K562 (cell line): ENCODE data around the gene SMG5. TPM values are rescaled to one million over a fixed set of nuclear protein-coding genes. Genes with fewer than 3 reads are reported as not detected.
A peak's percentile ranks its signal among the peaks of the same experiment; 100 is the strongest.

Source experiments
- ATAC-seq: fragments of 200-7000 bp; cut with Tn5 transposase; 3 replicates; pipeline ENCODE4 v1.9.1; 2020; ENCODE audit warnings: moderate library complexity
- BruUV-seq: library from RNA; stranded (reverse); fragments of 400-500 nt; replicated peaks from 2 replicates; lab custom pipeline; 2021; lab: Mats Ljungman, UMichigan
- CTCF ChIA-PET: fragments of 300-600 bp; formaldehyde crosslinking; extraction: SDS; loops from one replicate; lab custom pipeline; 2021; ENCODE audit warnings: low intra/inter-chr PET ratio; lab: Yijun Ruan, JAX
- POLR2A ChIA-PET: fragments of 300-600, 350-650 bp; sonication (Branson Sonifier 250); formaldehyde crosslinking; extraction: SDS; loops from one replicate; lab custom pipeline; 2021; ENCODE audit warnings: antibody characterized with exemption, inconsistent platforms; lab: Yijun Ruan, JAX
- DNase-seq, 4 experiments: peaks; one replicate each; pipeline versions ENCODE4 v3.0.0 to v3.0.0-alpha.2; 2011 to 2018; ENCODE audit warnings: low spot score in 3 of 4, mixed read lengths in 3 of 4; ENCODE audit errors: extremely low read depth in 1 of 4
- FAIRE-seq: peaks from 2 replicates; lab custom pipeline; 2011; peaks lifted over from hg19 to GRCh38; lab: Jason Lieb, UNC
- H2AFZ ChIP-seq: 2 replicates; pipeline ENCODE4 v1.6.0; 2011; ENCODE audit warnings: low read depth, low read length, control low read depth, inconsistent platforms
- H3K27ac ChIP-seq: fragments of 200-600 bp; 3 replicates; pipeline ENCODE4 v1.8.0; 2011; ENCODE audit warnings: low read depth, mild to moderate bottlenecking, control low read depth, inconsistent platforms, low read length, moderate library complexity, mixed read lengths; ENCODE audit errors: extremely low read depth
- H3K27me3 ChIP-seq, 2 experiments: fragments of 300-600 bp in 1 of 2; 2 replicates in 1 of 2; 3 replicates in 1 of 2; pipeline versions ENCODE4 v1.6.0 to v1.8.0; 2011; ENCODE audit warnings: inconsistent platforms in 2 of 2, low read length in 2 of 2, mild to moderate bottlenecking in 1 of 2, mixed read lengths in 1 of 2, moderate library complexity in 1 of 2; ENCODE audit not compliant: control insufficient read depth in 2 of 2, insufficient read depth in 2 of 2
- H3K36me3 ChIP-seq: fragments of 300-600 bp; 3 replicates; pipeline ENCODE4 v1.8.0; 2011; ENCODE audit warnings: mild to moderate bottlenecking, low read length, inconsistent platforms; ENCODE audit not compliant: control insufficient read depth, insufficient read depth
- H3K4me1 ChIP-seq, 2 experiments: fragments of 200-600 bp in 1 of 2; replicated peaks in 1 of 2; 2 replicates in 1 of 2; 3 replicates in 1 of 2; pipeline versions ENCODE4 v1.5.1 to v1.8.0; 2011; ENCODE audit warnings: inconsistent platforms in 2 of 2, low read length in 2 of 2, mild to moderate bottlenecking in 1 of 2, mixed read lengths in 1 of 2, moderate library complexity in 1 of 2; ENCODE audit not compliant: control insufficient read depth in 2 of 2, insufficient read depth in 2 of 2
- H3K4me2 ChIP-seq: 2 replicates; pipeline ENCODE4 v1.6.1; 2011; ENCODE audit warnings: low read length, control low read depth, inconsistent platforms, mixed read lengths; ENCODE audit not compliant: insufficient read depth
- H3K4me3 ChIP-seq: fragments of 200-600 bp; sonication (generic), shearing (Covaris generic); 2 replicates; pipeline ENCODE4 v1.5.1; 2016; ENCODE audit warnings: control low read depth, inconsistent platforms
- H3K79me2 ChIP-seq: fragments of 200-600 bp; 3 replicates; pipeline ENCODE4 v1.8.0; 2011; ENCODE audit warnings: low read length, inconsistent platforms; ENCODE audit not compliant: control insufficient read depth, insufficient read depth
- H3K9ac ChIP-seq, 2 experiments: 2 replicates each; pipeline versions ENCODE4 v1.6.0 to v1.6.1; 2011; ENCODE audit warnings: low read depth in 2 of 2, low read length in 2 of 2, control low read depth in 1 of 2, inconsistent platforms in 1 of 2, mild to moderate bottlenecking in 1 of 2, mixed read lengths in 1 of 2; ENCODE audit not compliant: insufficient read depth in 1 of 2
- H3K9me1 ChIP-seq: one replicate; pipeline ENCODE4 v1.6.0; 2011; ENCODE audit warnings: inconsistent platforms, mild to moderate bottlenecking, low read length, moderate library complexity; ENCODE audit not compliant: control insufficient read depth, insufficient read depth
- H3K9me3 ChIP-seq: replicated peaks from 2 replicates; pipeline ENCODE4 v1.5.1; 2011; ENCODE audit warnings: low read depth, low read length, inconsistent platforms; ENCODE audit not compliant: control insufficient read depth, insufficient read depth
- H4K20me1 ChIP-seq: replicated peaks from 2 replicates; pipeline ENCODE4 v1.6.1; 2011; ENCODE audit warnings: low read length, inconsistent platforms, mixed read lengths; ENCODE audit not compliant: control insufficient read depth, insufficient read depth
- C11orf30 ChIP-seq: fragments of 450-650 bp; IDR thresholded peaks from 2 replicates; pipeline ENCODE4 v1.6.1; 2016; ENCODE audit warnings: low read depth, mild to moderate bottlenecking
- CBFB ChIP-seq: sonication (generic); formaldehyde crosslinking; IDR thresholded peaks from 2 replicates; pipeline ENCODE4 v1.4.0; 2020; ENCODE audit warnings: mild to moderate bottlenecking, missing genetic modification reagents
- CREB3 ChIP-seq: fragments of 450-650 bp; conservative IDR thresholded peaks from 2 replicates; pipeline ENCODE4 v1.6.1; 2016; ENCODE audit warnings: missing genetic modification characterization, low read depth, mild to moderate bottlenecking, missing compliant biosample characterization, moderate library complexity
- CREM ChIP-seq: IDR thresholded peaks from 2 replicates; pipeline ENCODE4 v1.6.1; 2014; ENCODE audit warnings: antibody characterized with exemption, low read depth
- DMBX1 ChIP-seq: fragments of 250-450 bp; sonication (Bioruptor Pico); IDR thresholded peaks from 2 replicates; pipeline ENCODE4 v1.8.0; 2022; ENCODE audit warnings: inconsistent platforms, mild to moderate bottlenecking, moderate library complexity, borderline replicate concordance
- HNRNPH1 ChIP-seq: fragments of 200-400 bp; formaldehyde crosslinking; optimal IDR thresholded peaks from 2 replicates; pipeline ENCODE3; 2017; ENCODE audit warnings: low read depth, mild to moderate bottlenecking, low read length, moderate library complexity
- HOXB6 ChIP-seq: fragments of 250-450 bp; sonication (Bioruptor Pico); IDR thresholded peaks from 2 replicates; pipeline ENCODE4 v1.5.1; 2022; ENCODE audit warnings: mild to moderate bottlenecking, borderline replicate concordance
- NONO ChIP-seq, 2 experiments: fragments of 200-400 bp in 1 of 2; fragments of 450-650 bp in 1 of 2; formaldehyde crosslinking in 1 of 2; IDR thresholded peaks; 2 replicates each; pipeline ENCODE4 v1.6.1; 2017; ENCODE audit warnings: low read depth in 2 of 2, mild to moderate bottlenecking in 2 of 2, moderate library complexity in 2 of 2, low read length in 1 of 2
- RERE ChIP-seq: sonication (generic); formaldehyde crosslinking; IDR thresholded peaks from 2 replicates; pipeline ENCODE4 v1.8.0; 2023; ENCODE audit warnings: missing genetic modification reagents, mild to moderate bottlenecking, borderline replicate concordance
- TBL1XR1 ChIP-seq, 2 experiments: IDR thresholded peaks; 2 replicates each; pipeline ENCODE4 v1.6.1; 2012; ENCODE audit warnings: improper control_type of control experiment in 2 of 2, low read length in 2 of 2, mild to moderate bottlenecking in 1 of 2
- TRIM24 ChIP-seq, 2 experiments: fragments of 450-650 bp; IDR thresholded peaks; 2 replicates each; pipeline ENCODE4 v1.6.1; 2016
- ZHX1 ChIP-seq: fragments of 150-350 bp; conservative IDR thresholded peaks from 2 replicates; pipeline ENCODE4 v1.6.1; 2014; ENCODE audit warnings: low read length
- ZNF696 ChIP-seq: fragments of 250-450 bp; sonication (Bioruptor Pico); conservative IDR thresholded peaks from 2 replicates; pipeline ENCODE4 v1.4.0; 2020; ENCODE audit warnings: mild to moderate bottlenecking, moderate library complexity
- WGBS: fragments of 100-300 bp; shearing (Covaris generic); methylation state at CpG from one replicate; pipeline ENCODE4 v1.1.6; 2016; ENCODE audit warnings: low coverage, mixed read lengths; ENCODE audit not compliant: insufficient coverage; ENCODE audit errors: missing lambda C conversion rate; 5-methylcytosine and 5-hydroxymethylcytosine counted together
- in situ Hi-C: fragments of 300-500 bp; cut with MboI; formaldehyde crosslinking; loops from 4 replicates; pipeline ENCODE4 v1.15.0; 2018; ENCODE audit warnings: inconsistent platforms, mixed read lengths
- intact Hi-C: fragments of 100-400 bp; cut with micrococcal nuclease; formaldehyde crosslinking; loops from 2 replicates; pipeline ENCODE4 v1.14.2; 2022
- polyA plus RNA-seq, 8 experiments: library from polyadenylated mRNA; depleted of rRNA in 4 of 8; stranded (reverse) in 5 of 8; unstranded in 3 of 8; fragments of >200 nt; fragmentation: Nextera tagmentation in 2 of 8; fragmentation: Illumina TruSeq in 1 of 8; extraction: Ambion mirVana in 2 of 8; extraction: Trizol in 1 of 8; gene quantifications; 2 replicates each; pipeline versions ENCODE4 v1.2.1 to v1.2.3, GENCODE V29; 2011 to 2014; ENCODE audit warnings: inconsistent platforms in 1 of 8, missing spikeins in 1 of 8
- total RNA-seq, 7 experiments: library from RNA; depleted of rRNA in 6 of 7; stranded (reverse); fragments of >200 nt in 6 of 7; fragmentation: Illumina TruSeq in 2 of 7; extraction: Trizol in 2 of 7; gene quantifications; 2 replicates each; pipeline versions ENCODE4 v1.2.1 to v1.2.3, GENCODE V29; 2011 to 2021; ENCODE audit warnings: low replicate concordance in 1 of 7

SMG5 gene
- total and polyA plus RNA-seq, 9 of the 15 experiments (the other 6 are each of a cell fraction or from before 2014, with no cell fraction given): 1.4 to 85.9 (median 53.0) TPM

GRCh38 chr1:156257711-156258110 lies 24.9 kb downstream of the SMG5 start:
- intact Hi-C loops (no loop called here), in situ Hi-C loops (no loop called here)
- Histone ChIP-seq H3K36me3 (peaks cover 86% of the 10 kb centered on the region), H3K4me3 (no peak overlapping the region), H3K27ac (peak overlapping the region; percentile 59; the same call in 2 of the 3 replicates), H4K20me1 (no peaks in the 10 kb centered on the region), H2AFZ (no peak overlapping the region), H3K4me1 (peaks cover 10 to 13% of the 10 kb centered on the region in 2 experiments; a peak in 4 of 5 replicates), H3K9ac (peak overlapping the region in 1 of 2 experiments; percentile 61; a peak in 1 of 4 replicates), H3K9me1 (no peaks in the 10 kb centered on the region), H3K9me3 (no peaks in the 10 kb centered on the region), H3K27me3 (no peaks in the 10 kb centered on the region), H3K79me2 (no peaks in the 10 kb centered on the region), H3K4me2 (no peak overlapping the region)
- FAIRE-seq (no peak), ATAC-seq (no peak), DNase-seq (no peak)
- POLR2A ChIA-PET: interaction anchor here (0.6 to 1.8 kb wide), 5 partner anchors 11 to 212 kb away, joined by 3 to 6 read pairs (median 4); partner anchors contain the start of genes SMG5 and TMEM79
- 69% methylated on average over 2 of the region's 2 CpGs for WGBS
- no peak for TF ChIP-seq CREM
- no peak for TF ChIP-seq NONO (IDR thresholded peaks at IDR 0.05; ENCODE audit: low read depth in 2 of 2, low read length in 1 of 2)
- no peak for TF ChIP-seq ZNF696
- no peak for TF ChIP-seq HOXB6 (CRISPR knock-in tag)
- TF ChIP-seq RERE: no peak
- TF ChIP-seq CREB3: no peak
- TF ChIP-seq DMBX1 (CRISPR knock-in tag): no peak
- TF ChIP-seq CBFB (CRISPR knock-in tag): no peak
- no peak for TF ChIP-seq TRIM24 (IDR thresholded peaks at IDR 0.05)
- TF ChIP-seq HNRNPH1: no peak
- TF ChIP-seq TBL1XR1 (IDR thresholded peaks at IDR 0.05; ENCODE audit: low read length in 2 of 2): no peak
- no peak for TF ChIP-seq ZHX1
- TF ChIP-seq C11orf30: no peak
- no TSS peak for BruUV-seq
- CTCF ChIA-PET: no interaction called here
